ENCODE measurements around the gene REEP1. TPM values are rescaled to one million over a fixed set of nuclear protein-coding genes. Genes with fewer than 3 reads are reported as not detected.

Gene REEP1
- total RNA-seq, 1 experiment from 2014 or later, result 0.31 TPM

DNA sequence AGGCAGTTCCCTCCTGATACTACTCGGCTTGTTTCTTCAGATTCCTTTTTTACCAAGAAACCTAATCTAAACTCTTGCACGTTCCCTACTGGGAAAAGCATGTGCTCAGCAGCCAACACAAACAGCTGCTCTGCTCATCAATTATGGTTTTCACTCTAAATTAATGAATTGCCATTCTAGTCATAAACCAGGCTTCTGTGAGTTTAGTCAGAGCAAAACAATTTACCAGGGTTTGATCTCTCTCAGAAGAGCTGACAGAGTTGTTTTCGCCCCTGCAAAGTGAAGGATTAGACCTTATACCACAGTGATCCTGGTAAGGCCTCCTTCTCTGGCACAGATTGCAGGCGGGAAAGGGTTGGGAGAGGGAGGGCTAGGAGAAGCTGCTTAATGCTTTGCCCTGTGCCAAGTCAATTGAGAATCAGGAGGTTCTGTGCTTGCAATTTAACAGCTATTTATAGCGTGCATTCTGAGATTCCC, 57.2 kb downstream of the REEP1 start:
- Histone ChIP-seq H3K4me2 (no peak overlapping the region), H3K4me3 (no peak overlapping the region), H2AFZ (no peak overlapping the region), H3K27me3 (ENCODE audit: insufficient read depth, low read depth) (peaks cover 53% of the 10 kb centered on the region; the same call in 1 of the 2 replicates), H3K9me3 (ENCODE audit: insufficient read depth, low read depth) (no peaks in the 10 kb centered on the region), H3K36me3 (ENCODE audit: low read depth) (no peaks in the 10 kb centered on the region), H4K20me1 (ENCODE audit: insufficient read depth) (no peaks in the 10 kb centered on the region), H3F3A (ENCODE audit: insufficient read depth, low read depth) (no peaks in the 10 kb centered on the region), H3K27ac (no peak overlapping the region), H3K79me2 (ENCODE audit: low read depth) (no peaks in the 10 kb centered on the region), H3K9me2 (ENCODE audit: insufficient read depth) (no peaks in the 10 kb centered on the region), H3K4me1 (replicated peaks; ENCODE audit: insufficient read depth) (no peaks in the 10 kb centered on the region)
- no peak for DNase-seq
- ChIA-PET CTCF (no interaction called here), POLR2A (ENCODE audit: unreplicated experiment) (no interaction called here)
- no peak for TF ChIP-seq EZH2 (IDR thresholded peaks at IDR 0.05; ENCODE audit: low read depth)
- TF ChIP-seq, protein P1, sequence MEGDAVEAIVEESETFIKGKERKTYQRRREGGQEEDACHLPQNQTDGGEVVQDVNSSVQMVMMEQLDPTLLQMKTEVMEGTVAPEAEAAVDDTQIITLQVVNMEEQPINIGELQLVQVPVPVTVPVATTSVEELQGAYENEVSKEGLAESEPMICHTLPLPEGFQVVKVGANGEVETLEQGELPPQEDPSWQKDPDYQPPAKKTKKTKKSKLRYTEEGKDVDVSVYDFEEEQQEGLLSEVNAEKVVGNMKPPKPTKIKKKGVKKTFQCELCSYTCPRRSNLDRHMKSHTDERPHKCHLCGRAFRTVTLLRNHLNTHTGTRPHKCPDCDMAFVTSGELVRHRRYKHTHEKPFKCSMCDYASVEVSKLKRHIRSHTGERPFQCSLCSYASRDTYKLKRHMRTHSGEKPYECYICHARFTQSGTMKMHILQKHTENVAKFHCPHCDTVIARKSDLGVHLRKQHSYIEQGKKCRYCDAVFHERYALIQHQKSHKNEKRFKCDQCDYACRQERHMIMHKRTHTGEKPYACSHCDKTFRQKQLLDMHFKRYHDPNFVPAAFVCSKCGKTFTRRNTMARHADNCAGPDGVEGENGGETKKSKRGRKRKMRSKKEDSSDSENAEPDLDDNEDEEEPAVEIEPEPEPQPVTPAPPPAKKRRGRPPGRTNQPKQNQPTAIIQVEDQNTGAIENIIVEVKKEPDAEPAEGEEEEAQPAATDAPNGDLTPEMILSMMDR (conservative IDR thresholded peaks at IDR 0.05), result no peak
- intact Hi-C loops (cut with micrococcal nuclease; ENCODE audit: unreplicated experiment), result no loop called here
- BruUV-seq (replicated peaks), result no TSS peak

DNA sequence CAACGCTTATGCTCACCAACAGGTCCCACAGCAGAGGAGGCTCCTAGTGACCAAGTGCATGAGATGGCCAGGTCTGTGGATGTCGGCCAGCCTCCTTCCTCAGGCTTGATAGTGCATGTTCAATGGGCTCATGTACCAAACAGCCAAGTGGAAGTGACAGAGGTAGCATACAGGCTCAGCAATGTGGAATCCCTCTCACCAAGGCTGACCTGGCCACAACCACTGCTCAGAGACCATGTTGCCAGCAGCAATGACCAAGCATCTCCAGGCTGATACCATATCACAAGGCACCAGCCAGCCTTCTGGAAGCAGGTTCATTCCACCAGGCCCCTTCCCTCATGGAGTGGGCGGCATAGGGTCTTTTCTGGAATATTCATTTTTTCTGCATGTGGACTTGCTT, 61.5 kb downstream of the REEP1 start:
- Histone ChIP-seq H3K4me1 (replicated peaks; ENCODE audit: insufficient read depth) (no peaks in the 10 kb centered on the region), H3K4me3 (no peak overlapping the region), H2AFZ (no peak overlapping the region), H3K9me2 (ENCODE audit: insufficient read depth) (no peaks in the 10 kb centered on the region), H3K27ac (no peak overlapping the region), H3K27me3 (ENCODE audit: insufficient read depth, low read depth) (peaks cover 35% of the 10 kb centered on the region; the same call in 1 of the 2 replicates), H3F3A (ENCODE audit: insufficient read depth, low read depth) (no peaks in the 10 kb centered on the region), H3K9me3 (ENCODE audit: insufficient read depth, low read depth) (peaks cover 12% of the 10 kb centered on the region), H3K79me2 (ENCODE audit: low read depth) (no peaks in the 10 kb centered on the region), H3K4me2 (no peak overlapping the region), H4K20me1 (ENCODE audit: insufficient read depth) (no peaks in the 10 kb centered on the region), H3K36me3 (ENCODE audit: low read depth) (no peaks in the 10 kb centered on the region)
- DNase-seq, result no peak
- POLR2A ChIA-PET (ENCODE audit: unreplicated experiment), result no interaction called here
- intact Hi-C loops (cut with micrococcal nuclease; ENCODE audit: unreplicated experiment), result no loop called here
- TF ChIP-seq, protein P1 (conservative IDR thresholded peaks at IDR 0.05), result no peak
- no peak for TF ChIP-seq EZH2 (IDR thresholded peaks at IDR 0.05; ENCODE audit: low read depth)
- CTCF ChIA-PET, result no interaction called here
- BruUV-seq (replicated peaks), result no TSS peak

DNA sequence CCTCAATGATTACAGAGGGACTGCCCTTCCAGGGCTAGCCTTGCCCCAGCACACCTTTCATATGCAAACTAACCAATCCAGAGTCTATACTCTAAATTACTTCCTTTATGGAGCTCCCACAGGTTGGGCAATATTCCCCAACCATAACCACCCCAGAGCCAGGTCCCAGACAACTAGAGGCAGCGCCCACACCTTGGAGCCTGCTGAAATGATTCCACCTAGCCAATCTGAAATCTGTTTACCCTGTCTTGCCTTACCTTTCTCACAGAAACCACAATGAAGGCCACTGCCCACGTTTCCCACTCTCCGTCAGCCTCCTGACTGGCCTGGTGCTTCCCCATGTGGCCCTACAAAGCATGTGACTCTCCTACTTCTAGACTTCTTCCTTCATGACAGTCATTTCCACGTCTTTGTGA, 62.0 kb downstream of the REEP1 start:
- DNase-seq, result no peak
- TF ChIP-seq, protein P1 (conservative IDR thresholded peaks at IDR 0.05), result no peak
- TF ChIP-seq EZH2 (IDR thresholded peaks at IDR 0.05; ENCODE audit: low read depth), result no peak

More for the DNA sequence above, 62.0 kb downstream of the REEP1 start:
- Histone ChIP-seq H2AFZ (no peak overlapping the region), H3K9me3 (ENCODE audit: insufficient read depth, low read depth) (peaks cover 17% of the 10 kb centered on the region), H3K4me2 (no peak overlapping the region), H3F3A (ENCODE audit: insufficient read depth, low read depth) (no peaks in the 10 kb centered on the region), H4K20me1 (ENCODE audit: insufficient read depth) (no peaks in the 10 kb centered on the region), H3K4me1 (replicated peaks; ENCODE audit: insufficient read depth) (no peaks in the 10 kb centered on the region), H3K27ac (no peak overlapping the region), H3K4me3 (no peak overlapping the region), H3K79me2 (ENCODE audit: low read depth) (no peaks in the 10 kb centered on the region), H3K27me3 (ENCODE audit: insufficient read depth, low read depth) (peaks cover 30% of the 10 kb centered on the region; the same call in 1 of the 2 replicates), H3K9me2 (ENCODE audit: insufficient read depth) (no peaks in the 10 kb centered on the region), H3K36me3 (ENCODE audit: low read depth) (no peaks in the 10 kb centered on the region)
- ChIA-PET POLR2A (ENCODE audit: unreplicated experiment) (no interaction called here), CTCF (no interaction called here)
- no TSS peak for BruUV-seq (replicated peaks)
- intact Hi-C loops (cut with micrococcal nuclease; ENCODE audit: unreplicated experiment), result no loop called here

Measured in PC-9 (cell line).